Right hindlimb (tissue), 1 donor: Measurements from ENCODE around the gene WDR7.

Experiments used
- DNase-seq: peaks from one replicate; pipeline ENCODE4 v3.0.0-alpha.2; 2018

WDR7 gene

DNA sequence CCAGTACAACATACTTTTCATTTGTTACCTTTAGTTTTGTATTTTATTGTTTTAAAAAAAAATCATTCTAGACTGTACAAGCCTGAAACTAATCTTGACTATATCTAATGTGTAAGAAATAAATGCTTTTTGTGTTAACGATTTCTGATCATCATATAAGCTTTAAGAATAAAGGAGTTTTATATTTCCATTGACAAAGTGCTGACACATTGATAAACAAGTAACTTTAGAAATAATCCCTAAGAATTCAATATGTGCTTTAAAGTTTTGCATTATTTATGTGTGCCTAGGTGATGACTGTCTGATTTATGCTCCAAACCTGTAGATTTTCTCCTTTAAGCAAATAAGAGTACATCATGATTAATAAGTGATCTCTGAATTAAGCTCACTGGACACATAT, 248.5 kb downstream of the WDR7 start:
- DNase-seq, result no peak

DNA sequence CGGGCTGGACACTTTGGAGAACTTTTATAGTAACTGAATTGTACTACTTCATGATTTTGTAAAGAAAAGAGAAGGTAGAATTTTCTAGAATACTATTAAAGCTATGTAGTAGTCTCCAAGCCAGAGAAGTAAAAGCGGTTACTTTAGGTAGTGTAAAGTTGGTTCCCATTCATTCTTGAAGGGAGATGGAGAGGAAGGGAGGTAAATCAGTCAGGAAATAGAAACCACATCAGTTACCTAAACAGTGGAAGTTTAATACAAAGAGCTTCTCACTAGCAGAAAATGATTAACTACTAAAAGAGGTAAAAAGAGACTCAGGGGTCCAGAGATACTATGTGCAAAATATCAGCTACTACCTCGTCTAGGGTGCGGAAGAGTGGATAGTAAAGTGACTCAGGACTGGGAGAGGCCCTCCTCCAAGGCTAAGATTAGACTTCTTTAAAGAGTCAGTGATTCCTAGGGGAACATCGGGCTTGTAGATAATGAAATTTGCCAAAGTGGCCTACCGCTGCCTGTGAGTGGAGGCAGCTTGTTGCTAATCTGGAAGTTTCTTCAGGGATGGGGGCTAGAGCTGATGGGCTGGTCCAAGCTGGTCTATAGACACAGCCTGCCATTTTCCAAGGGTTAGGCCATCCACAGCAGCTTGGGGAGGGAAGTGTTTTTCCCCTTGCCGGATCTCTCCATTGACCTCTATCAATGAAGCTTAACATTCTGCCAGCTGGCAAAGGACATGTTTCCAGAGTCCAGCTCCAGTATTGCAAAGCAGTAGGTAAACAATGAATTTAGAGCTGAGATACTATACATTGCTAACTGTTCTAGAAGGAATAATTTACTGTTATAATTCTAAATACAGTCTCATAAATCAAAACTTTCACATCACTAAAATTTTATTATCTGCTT, 249.3 kb downstream of the WDR7 start:
- no peak for DNase-seq

DNA sequence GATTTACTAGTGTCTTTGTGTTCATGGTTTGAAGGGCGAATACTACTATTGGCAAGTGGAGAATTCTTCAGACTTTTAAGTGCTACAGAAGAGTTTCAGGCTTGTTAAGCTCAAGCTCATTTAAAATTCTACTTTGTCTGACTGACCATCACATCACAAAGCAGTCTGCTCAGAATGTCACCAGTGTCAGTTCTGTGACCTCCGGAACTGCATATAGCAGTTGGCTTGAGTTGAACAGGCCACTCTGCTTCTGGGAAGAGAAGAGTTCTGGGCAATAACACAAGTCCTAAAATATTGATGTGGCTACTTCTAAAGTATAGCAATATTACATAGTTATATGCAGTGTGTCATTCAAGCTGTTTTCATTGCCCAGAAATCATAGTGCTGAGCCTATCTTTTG, 250.8 kb downstream of the WDR7 start:
- DNase-seq, result no peak

DNA sequence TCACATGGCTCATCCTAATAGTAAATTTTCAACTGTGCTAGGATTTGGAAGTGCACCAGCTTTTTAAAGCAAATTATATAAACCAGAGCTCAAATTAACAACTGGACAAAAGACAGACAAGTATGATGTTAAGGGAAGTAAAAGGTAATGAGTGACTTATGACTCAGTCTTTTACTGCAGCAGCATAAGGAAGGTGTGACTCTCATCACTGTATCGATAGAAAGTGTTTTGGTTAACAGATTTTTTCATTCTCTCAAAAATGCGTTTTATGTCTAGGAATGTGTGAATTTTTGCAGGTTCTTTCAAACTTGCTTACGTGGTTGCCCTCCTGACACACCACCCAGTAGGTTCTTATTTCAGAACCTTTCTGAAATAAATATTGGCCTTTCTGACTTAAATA, 251.5 kb downstream of the WDR7 start:
- DNase-seq, result no peak

DNA sequence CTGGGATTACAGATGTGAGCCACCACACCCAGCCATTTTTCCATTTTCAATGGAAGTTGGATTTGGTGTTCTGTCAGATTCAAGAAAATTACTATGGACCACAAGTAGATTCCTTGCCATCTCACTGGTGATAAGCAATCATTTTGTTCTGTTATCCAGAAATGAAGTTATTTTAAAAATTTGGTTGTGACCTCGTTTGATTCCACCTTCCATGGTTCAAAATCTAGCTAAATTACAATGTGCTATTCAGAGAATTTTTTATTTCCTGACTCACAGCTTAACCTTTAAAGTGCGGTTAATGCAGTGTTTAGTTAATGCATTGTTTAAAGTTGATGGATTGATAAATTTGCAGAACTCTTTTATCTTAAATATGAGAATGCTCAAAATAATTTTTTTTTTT, 252.5 kb downstream of the WDR7 start:
- no peak for DNase-seq

DNA sequence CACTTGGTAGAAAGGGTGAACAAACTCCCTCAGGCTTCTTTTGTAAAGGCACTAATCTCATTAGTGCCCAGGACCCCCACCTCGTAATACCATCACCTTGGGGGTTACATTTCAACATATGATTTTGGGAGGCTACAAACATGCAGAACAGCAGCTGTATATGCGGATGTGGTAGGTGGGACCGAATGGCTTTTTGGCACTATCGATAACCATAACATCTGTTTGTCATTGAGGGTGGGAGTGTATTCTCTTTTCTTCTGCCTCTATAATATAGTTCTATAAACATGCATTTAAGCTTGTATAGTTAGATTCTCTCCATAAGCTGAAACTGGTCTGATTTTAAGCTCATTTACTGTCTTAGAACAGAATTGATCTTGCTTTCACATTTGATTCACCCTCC, 256.6 kb downstream of the WDR7 start:
- DNase-seq, result no peak

DNA sequence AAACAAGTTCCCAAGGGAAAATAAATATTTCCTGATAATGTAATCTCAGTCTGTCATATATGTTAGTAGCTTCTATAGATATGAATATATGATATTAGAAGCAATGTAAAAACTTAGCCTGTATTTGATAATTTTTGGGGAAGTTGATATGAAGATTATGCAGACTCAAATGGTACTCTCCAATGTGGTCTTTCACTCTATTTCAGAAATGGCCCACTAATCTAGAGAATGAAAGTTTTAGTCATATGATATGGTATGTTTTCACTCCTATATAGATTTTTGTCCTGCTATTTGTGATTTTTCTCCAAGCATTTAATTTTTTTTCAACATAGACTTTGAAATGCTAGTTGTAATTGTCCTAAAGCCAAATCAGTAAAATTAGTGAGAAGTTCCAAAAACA, 259.1 kb downstream of the WDR7 start:
- DNase-seq, result no peak

DNA sequence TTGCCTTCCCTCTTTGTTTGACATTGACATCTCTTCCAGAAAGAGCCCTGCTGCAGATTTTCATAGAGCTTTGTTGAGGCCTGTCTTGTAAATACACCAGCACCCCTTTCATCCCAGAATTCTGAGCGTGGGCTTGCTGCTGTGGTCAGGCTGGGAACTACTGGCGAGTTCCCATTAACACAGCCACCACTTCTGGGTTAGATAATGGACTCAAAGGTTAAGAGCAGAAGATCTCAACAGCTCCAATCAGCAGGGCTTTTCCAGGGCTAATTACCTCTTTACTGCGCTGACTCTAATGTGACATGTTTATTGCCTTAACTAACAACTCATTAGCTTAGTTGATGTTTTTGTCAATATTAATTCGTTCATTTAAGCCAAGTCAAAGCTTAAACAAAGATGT, 259.8 kb downstream of the WDR7 start:
- DNase-seq, result no peak

DNA sequence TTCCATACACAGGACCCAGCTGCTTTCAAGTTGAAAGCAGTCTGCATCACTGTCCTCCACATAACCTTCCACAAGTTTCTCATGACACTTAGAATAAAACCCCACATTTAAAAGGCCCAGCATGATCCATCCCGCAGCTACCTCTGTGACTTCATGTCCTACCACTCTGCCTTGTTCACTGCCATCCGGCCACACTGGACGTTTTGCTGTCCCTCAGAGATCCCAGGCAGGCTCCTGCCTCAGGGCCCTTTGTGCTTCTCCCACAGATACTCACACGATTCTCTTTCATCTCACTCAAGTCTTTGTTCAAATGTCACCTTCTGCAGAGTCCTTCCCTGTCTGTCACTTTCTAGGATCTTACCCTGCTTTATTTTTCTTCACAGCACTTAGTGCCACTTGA, 262.8 kb downstream of the WDR7 start:
- DNase-seq, result no peak

DNA sequence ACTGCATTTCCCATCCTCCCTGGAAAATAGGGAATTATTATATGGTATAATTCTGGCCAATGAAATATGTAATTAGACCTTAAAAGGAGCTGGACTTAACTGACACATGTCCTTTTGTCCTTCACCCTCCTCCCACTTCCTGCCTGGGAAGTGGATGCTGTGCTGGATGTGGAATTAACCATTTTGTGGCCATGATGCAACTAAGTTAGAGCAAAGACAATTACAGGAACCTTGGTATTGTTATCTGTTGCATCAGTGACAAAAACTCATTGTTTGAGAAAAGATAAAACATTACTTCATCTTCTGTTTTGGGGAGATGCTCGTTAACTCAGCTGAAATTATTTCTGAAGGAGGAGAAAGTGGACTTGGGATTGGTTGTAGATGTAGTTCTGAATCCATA, 268.0 kb downstream of the WDR7 start:
- no peak for DNase-seq

DNA sequence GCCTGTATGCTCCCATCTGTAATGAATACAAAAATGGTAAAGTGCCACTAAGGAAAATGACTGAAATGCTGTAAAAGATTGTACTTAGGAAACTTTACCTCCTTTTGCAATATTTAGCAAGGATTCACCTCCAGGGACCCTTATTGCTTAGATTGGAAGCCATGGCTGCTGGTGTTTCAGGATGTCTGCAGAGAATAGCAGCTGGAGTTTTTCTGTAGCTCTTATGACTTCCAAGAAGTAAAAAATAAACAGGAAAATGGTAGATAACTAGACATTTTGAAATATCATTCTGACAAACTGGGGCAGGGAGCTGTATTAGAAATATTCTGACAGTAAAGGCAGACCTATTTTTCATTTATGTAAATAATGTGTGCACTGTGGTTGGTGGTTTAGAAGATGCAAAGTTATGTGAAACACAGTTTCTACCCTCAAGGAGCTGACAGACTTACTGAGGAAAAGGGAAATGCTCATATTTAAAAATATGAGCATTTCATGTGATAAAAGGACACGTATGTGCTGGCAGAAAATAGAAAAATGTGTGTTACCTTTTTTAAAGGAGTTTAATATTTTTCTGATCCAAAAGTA, 270.8 kb downstream of the WDR7 start:
- no peak for DNase-seq

DNA sequence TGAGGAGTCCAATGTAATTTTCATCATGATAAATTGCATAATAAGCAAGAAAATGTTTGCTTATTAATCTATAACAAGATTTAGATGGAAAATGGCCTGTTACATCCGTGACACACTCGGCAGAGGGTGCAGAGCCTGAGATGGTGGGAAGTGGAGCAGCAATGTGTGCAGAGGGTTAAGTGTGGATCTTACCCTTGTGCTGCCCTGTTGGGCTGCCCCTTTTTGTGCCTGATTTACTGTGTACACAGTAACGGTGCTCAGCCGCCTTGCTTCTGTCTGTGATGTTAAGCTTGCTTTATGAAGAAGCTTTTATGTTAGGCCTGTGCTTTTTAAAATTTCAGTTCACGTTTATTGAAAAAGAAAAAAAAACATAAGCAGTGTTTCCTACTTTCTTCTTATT, 275.6 kb downstream of the WDR7 start:
- no peak for DNase-seq

DNA sequence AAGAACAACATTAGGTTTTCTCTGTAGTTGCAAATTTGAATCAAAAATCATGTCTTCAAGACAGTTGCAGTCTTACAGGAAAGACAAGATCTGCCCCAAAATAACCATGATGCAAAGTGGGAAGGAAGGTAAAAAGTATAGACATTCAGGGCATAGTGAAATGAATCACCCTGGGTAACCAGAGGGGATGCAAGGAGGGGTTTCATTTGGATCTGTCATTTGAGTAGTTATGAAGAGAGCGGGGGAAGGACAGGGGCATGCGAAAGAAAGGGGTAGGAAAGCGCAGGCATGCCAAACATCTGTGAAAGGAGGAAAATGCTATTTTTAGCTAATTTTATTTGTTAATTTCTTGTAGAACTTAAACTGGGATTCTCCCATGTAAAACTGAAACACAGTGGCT, 276.6 kb downstream of the WDR7 start:
- no peak for DNase-seq

DNA sequence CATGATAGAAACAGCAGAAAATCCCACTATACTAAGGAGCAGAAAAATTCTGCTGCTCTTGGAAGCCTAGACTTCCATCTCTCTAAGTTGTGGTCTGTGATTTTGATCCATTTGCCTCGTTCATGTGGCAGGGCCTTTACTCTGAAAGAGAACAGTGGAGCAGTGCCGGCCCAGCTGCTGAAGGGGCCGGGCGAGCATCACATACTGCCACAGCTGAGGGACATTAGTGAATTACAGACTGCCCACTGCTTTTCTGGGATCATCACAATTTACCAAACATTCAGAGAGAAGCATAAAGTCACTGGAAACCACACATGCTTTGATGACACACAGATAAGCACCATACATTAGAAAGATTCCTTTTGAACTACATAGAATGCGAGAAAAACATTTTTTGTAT, 278.7 kb downstream of the WDR7 start:
- no peak for DNase-seq

DNA sequence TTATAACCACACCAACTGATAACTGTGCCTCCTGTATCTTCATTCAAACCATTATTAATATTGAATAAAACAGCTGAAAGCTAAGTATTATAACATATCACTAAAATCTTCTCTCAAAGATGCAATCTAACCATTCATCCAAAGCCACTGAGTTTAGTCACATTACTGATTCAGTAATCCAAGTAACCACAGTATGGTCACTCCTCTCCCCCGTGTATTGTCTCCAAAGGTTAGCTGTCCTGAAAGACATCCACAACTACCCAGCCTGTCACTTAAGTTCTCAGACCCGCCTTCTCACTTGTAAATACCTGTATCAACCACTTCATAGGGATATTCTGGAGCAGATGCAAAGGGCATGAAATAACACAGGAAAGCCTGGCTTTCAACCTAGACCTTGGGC, 282.3 kb downstream of the WDR7 start:
- no peak for DNase-seq

DNA sequence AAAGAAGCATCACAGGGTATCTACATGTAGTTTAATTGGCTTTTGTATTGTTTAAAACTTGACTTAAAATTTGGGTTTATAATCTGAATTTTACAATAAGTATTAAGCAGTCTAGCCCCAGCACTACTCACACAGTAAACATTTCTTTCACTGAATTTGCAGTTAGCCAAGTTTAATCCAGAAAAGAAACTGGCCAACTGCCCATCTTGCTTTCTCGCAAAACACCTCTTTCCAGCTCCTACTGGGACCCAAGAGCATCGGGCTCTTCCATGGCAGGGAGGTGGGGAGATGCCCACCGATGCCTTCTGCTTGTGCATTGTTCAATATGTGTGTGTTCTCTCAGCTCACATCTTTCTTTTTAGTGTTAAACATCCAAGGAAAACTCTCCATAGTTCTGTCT, 283.0 kb downstream of the WDR7 start:
- DNase-seq, result no peak

DNA sequence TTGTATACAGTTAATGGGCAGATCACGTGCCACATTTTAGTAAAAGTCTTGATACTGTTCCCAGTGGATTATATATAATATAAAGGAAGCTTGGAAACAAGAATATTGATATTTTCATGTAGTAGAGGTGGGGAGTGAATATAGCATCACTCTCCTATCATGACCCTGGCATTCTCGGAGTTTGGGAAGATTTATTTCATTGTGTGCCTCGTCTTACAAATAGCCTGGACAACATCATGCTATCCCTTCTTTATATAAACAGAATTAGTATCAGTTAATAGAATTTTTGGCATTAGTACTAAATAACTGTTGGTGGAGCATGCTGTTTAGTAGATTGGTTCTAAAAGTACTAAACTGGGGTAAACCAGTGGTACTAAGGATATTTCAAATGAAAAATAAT, 283.7 kb downstream of the WDR7 start:
- no peak for DNase-seq

DNA sequence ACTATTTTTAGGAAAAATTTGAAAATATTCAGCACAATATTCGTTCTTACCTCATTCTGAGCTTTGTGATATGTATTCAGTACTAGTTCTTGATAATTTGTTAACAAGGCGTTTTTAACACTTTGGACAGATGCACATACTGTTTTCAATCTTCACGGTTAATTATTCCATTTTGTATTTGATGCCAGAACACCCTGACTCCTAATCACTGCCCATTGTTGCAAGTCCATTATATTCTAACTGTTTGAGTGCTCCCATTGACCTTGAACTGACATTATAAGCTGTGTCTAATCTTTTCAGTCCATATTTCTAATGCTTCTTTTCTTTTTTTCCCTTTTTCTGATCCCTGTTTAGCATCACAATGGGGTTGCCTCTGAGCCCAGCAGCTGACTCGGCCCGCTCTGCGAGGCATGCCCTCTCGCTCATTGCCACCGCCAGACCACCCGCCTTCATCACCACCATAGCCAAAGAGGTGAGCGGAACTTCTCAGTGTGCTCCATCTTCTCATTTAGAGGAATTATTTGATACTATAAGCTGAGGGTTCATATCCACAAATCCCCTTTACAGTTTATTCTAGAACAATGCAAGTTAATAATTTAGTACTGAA, 284.4 kb downstream of the WDR7 start:
- no peak for DNase-seq

DNA sequence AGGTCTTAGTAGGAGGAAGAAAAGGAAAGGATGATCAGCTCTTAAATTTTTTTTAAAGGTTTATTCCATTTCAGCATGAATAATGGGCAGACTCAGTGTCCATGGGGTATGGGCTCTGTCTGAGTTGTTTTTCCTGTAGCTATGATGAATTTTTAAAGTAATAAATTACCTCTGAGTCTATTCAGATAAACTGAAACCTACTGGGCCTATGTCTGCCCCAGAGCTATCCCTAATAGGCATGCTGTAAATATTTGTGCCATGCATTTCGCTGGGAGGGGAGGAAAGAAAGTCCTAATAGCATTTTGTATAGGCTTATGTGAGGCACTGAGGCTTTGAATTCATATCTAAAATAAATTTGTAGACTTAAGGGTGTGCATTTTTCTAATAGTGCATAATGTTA, 285.3 kb downstream of the WDR7 start:
- DNase-seq, result no peak

DNA sequence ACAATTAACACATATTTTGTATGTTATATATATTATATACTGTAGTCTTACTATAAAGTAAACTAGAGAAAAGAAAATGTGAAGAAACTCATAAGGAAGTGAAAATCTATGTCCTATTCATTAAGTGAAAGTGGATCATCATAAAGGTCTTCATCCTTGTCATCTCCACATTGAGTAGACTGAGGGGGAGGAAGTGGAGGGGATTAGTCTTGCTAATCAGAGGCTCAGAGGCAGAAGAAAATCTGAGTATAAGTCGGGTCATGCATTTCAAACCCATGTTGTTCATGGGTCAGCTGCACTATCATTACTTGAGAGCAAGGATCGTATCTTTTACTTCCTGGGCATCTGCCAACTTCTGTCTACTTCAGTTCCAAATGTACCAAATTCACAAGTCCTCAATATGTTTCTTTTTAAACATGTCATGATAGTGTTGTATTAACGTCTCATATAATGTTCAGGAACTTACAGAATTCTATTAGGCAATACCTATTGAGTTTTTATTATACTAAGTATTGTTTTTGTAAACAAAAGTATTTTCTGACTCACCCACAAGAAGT, 286.8 kb downstream of the WDR7 start:
- no peak for DNase-seq

DNA sequence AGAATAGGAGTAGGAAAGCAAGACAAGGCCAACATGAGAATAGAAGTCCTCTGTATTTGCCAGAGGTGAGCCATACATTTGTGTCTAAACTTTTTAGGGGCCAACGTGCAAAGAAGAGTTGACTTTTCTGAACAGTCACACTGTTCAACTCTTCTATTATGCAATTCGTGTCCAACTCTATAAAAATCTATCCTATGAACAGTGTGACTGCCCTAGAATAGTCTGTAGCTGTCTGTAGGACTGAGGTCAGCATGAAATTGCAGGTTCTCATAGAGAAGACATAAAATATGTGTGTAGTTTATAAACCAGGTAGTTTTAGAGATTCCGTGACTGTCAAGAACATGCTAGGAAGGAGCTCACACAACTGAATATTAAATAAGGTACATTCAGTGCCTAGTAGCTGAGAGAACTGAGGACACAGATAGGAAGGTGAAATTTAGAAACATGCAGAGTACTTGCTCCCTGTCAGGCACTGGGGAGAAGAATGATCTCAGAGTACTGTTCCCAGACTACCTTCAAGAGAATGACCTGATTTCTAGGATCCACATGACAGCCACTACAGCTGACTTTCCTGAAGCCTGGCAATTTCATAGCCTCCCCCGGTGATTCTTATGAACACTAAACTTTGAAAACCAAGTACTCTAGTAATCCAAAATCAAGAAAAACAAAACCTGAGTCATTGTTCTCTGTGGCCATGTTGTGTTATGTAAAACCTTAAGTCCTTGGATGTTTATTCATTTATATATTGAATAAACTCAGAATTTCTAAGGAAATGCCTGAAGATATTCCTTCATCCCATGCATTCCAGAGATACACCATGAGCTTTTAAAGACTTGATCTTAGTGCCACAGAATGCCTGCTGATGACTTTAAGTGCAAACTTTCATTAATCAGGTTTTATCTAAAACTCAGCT, 294.3 kb downstream of the WDR7 start:
- DNase-seq, result no peak

DNA sequence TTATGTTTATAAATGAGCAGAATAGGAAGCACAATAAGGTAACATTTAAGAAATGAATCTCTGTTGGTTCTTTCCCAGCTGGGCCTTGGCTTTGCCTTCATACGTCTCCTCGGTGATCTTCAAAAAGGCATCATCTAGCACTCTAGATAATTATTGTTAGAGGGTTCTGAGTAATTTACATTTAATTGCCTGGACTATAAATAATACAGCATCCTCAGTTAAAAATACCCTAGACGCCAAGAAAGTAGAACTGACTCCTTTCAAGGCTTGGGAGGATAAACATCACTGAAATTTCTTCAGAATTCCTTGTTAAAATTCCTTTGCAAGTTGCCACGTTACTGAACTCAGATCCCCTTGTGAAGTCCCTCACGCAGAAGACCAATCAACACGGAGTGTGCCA, 296.1 kb downstream of the WDR7 start:
- DNase-seq, result no peak

DNA sequence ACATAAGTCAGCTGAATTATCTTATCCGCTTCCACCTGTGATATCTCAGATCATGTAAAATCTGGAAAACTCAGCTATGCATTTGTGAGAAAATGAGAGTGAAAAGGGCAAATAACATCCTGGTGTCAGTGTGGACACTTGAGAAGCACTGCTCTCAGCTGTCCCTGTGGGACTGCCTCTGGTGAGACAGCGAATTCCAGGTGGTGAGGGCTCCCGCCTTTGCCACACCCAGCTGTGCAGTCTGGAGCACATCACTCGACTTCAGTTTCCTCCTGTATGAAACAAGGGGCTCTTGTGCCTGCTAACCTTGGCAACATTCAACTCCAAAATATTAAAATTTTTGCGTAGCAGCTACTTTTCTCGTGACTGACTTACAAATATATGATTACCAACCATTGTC, 300.9 kb downstream of the WDR7 start:
- no peak for DNase-seq
